ENCODE results near the gene IQCE. TPM values are rescaled to one million over a fixed set of nuclear protein-coding genes. Genes with fewer than 3 reads are reported as not detected.
"Not testable (repeated sequence)": the region's sequence is repeated elsewhere in the genome, so short reads cannot be mapped to it uniquely, and the experiment has no call there.

Gene IQCE
- total RNA-seq, 2 experiments from 2014 or later, result 7.2 to 8.4 TPM

GRCh38 chr7:2527505-2528467, 31.0 kb upstream of the IQCE start:
- no peaks in the 10 kb centered on the region for H3K27me3 Mint-ChIP-seq
- ATAC-seq (peak; percentile 20), DNase-seq (peak; percentile 77)
- no peaks in the 10 kb centered on the region for H3K9me3 Mint-ChIP-seq (ENCODE audit: low read depth)
- no peak overlapping the region for H3K4me3 Mint-ChIP-seq
- ChIA-PET CTCF (interaction anchor here (0.7 to 1.8 kb wide), 3 partner anchors 17 to 694 kb away, joined by 3 to 5 read pairs (median 3); no protein-coding TSS in a partner anchor), POLR2A (interaction anchor here (0.7 kb wide), 1 partner anchor 18 kb away, joined by 3 read pairs; no protein-coding TSS in a partner anchor)
- H3K4me1 Mint-ChIP-seq, result peaks cover 53% of the 10 kb centered on the region
- peak overlapping the region; percentile 73 for H3K27ac Mint-ChIP-seq
- intact Hi-C loops (cut with DNase I, micrococcal nuclease), result loop anchor here in 1 of 2 experiments (10.0 kb wide), 1 partner anchor 317 kb away; the partner anchor contains the start of gene GNA12
- H3K36me3 Mint-ChIP-seq (ENCODE audit: low read depth), result no peaks in the 10 kb centered on the region

GRCh38 chr7:2528481-2529095, 30.2 kb upstream of the IQCE start:
- no peak overlapping the region for H3K4me3 Mint-ChIP-seq
- intact Hi-C loops (cut with DNase I, micrococcal nuclease), result loop anchor here in 1 of 2 experiments (10.0 kb wide), 1 partner anchor 316 kb away; the partner anchor contains the start of gene GNA12
- peaks cover 47% of the 10 kb centered on the region for H3K4me1 Mint-ChIP-seq
- POLR2A ChIA-PET, result interaction anchor here (0.6 kb wide), 1 partner anchor 122 kb away, joined by 4 read pairs; no protein-coding TSS in a partner anchor
- ATAC-seq, result no peak
- no peaks in the 10 kb centered on the region for H3K27me3 Mint-ChIP-seq
- H3K9me3 Mint-ChIP-seq (ENCODE audit: low read depth), result no peaks in the 10 kb centered on the region
- DNase-seq, result no peak
- H3K36me3 Mint-ChIP-seq (ENCODE audit: low read depth), result no peaks in the 10 kb centered on the region
- CTCF ChIA-PET, result interaction anchor here (0.7 to 1.8 kb wide), 2 partner anchors 17 to 32 kb away, joined by 3 to 5 read pairs; no protein-coding TSS in a partner anchor
- H3K27ac Mint-ChIP-seq, result peak overlapping the region; percentile 73

GRCh38 chr7:2529161-2530070, 29.4 kb upstream of the IQCE start:
- ChIA-PET CTCF (interaction anchor here (0.8 to 1.8 kb wide), 3 partner anchors 18 to 78 kb away, joined by 3 to 5 read pairs (median 4); no protein-coding TSS in a partner anchor), POLR2A (interaction anchor here (0.6 kb wide), 1 partner anchor 123 kb away, joined by 4 read pairs; no protein-coding TSS in a partner anchor)
- intact Hi-C loops (cut with DNase I, micrococcal nuclease), result loop anchor here (1.0 to 10.0 kb wide), 5 partner anchors 7 to 1502 kb away; partner anchors contain the start of genes BRAT1 (in 1 of the 2), GNA12 (in 1 of the 2) and IQCE (in 1 of the 2)
- H3K9me3 Mint-ChIP-seq (ENCODE audit: low read depth), result no peaks in the 10 kb centered on the region
- H3K36me3 Mint-ChIP-seq (ENCODE audit: low read depth), result no peaks in the 10 kb centered on the region
- DNase-seq, result peak; percentile 79
- no peaks in the 10 kb centered on the region for H3K27me3 Mint-ChIP-seq
- H3K27ac Mint-ChIP-seq, result peak overlapping the region; percentile 94
- H3K4me3 Mint-ChIP-seq, result peak overlapping the region; percentile 61
- H3K4me1 Mint-ChIP-seq, result peaks cover 47% of the 10 kb centered on the region
- peak; percentile 58 for ATAC-seq

GRCh38 chr7:2530071-2530987, 28.4 kb upstream of the IQCE start:
- H3K36me3 Mint-ChIP-seq (ENCODE audit: low read depth), result no peaks in the 10 kb centered on the region
- ATAC-seq, result peak; percentile 70
- peaks cover 47% of the 10 kb centered on the region for H3K4me1 Mint-ChIP-seq
- DNase-seq, result peak; percentile 87
- ChIA-PET CTCF (interaction anchor here (0.8 to 1.2 kb wide), 3 partner anchors 21 to 79 kb away, joined by 3 to 5 read pairs (median 4); no protein-coding TSS in a partner anchor), POLR2A (interaction anchor here (0.7 kb wide), 2 partner anchors 9 to 29 kb away, joined by 4 to 5 read pairs; partner anchors contain the start of gene IQCE)
- H3K27me3 Mint-ChIP-seq, result no peaks in the 10 kb centered on the region
- no peaks in the 10 kb centered on the region for H3K9me3 Mint-ChIP-seq (ENCODE audit: low read depth)
- intact Hi-C loops (cut with DNase I, micrococcal nuclease), result loop anchor here (1.0 to 5.0 kb wide), 4 partner anchors 8 to 1503 kb away; partner anchors contain the start of genes BRAT1 (in 1 of the 2) and IQCE (in 1 of the 2)
- H3K27ac Mint-ChIP-seq, result peak overlapping the region; percentile 94
- peak overlapping the region; percentile 61 for H3K4me3 Mint-ChIP-seq

GRCh38 chr7:2530994-2531795, 27.6 kb upstream of the IQCE start:
- H3K27me3 Mint-ChIP-seq; ATAC-seq; H3K9me3 Mint-ChIP-seq (ENCODE audit: low read depth); POLR2A ChIA-PET; H3K36me3 Mint-ChIP-seq (ENCODE audit: low read depth): not testable (repeated sequence)
- Mint-ChIP-seq H3K4me1 (peaks cover 42% of the 10 kb centered on the region), H3K27ac (peak overlapping the region; percentile 94), H3K4me3 (peak overlapping the region; percentile 61)
- intact Hi-C loops (cut with DNase I, micrococcal nuclease), result loop anchor here (1.0 to 5.0 kb wide), 4 partner anchors 9 to 1504 kb away; partner anchors contain the start of genes BRAT1 (in 1 of the 2) and IQCE (in 1 of the 2)
- CTCF ChIA-PET, result interaction anchor here (1.1 kb wide), 1 partner anchor 52 kb away, joined by 5 read pairs; no protein-coding TSS in a partner anchor
- DNase-seq, result peak; percentile 15

- DNase-seq; CTCF ChIA-PET; H3K27ac Mint-ChIP-seq; H3K9me3 Mint-ChIP-seq (ENCODE audit: low read depth); ATAC-seq; H3K27me3 Mint-ChIP-seq; POLR2A ChIA-PET; H3K36me3 Mint-ChIP-seq (ENCODE audit: low read depth); H3K4me3 Mint-ChIP-seq: not testable (repeated sequence)
- intact Hi-C loops (cut with DNase I, micrococcal nuclease), result loop anchor here (2.0 to 5.0 kb wide), 2 partner anchors 27 to 1504 kb away; partner anchors contain the start of gene IQCE (in 1 of the 2)
- H3K4me1 Mint-ChIP-seq, result peaks cover 41% of the 10 kb centered on the region
These were observed 27.0 kb upstream of the IQCE start for GRCh38 chr7:2531796-2532110.

- H3K36me3 Mint-ChIP-seq (ENCODE audit: low read depth); CTCF ChIA-PET: not testable (repeated sequence)
These were observed 26.5 kb upstream of the IQCE start for GRCh38 chr7:2532199-2532772.

GRCh38 chr7:2532816-2533215, 26.0 kb upstream of the IQCE start:
- H3K27ac Mint-ChIP-seq; H3K36me3 Mint-ChIP-seq (ENCODE audit: low read depth); H3K4me3 Mint-ChIP-seq; CTCF ChIA-PET; DNase-seq; POLR2A ChIA-PET; H3K27me3 Mint-ChIP-seq; ATAC-seq; H3K9me3 Mint-ChIP-seq (ENCODE audit: low read depth): not testable (repeated sequence)
- intact Hi-C loops (cut with DNase I, micrococcal nuclease), result loop anchor here in 1 of 2 experiments (5.0 kb wide), 1 partner anchor 1506 kb away; no protein-coding TSS in a partner anchor
- peaks cover 33% of the 10 kb centered on the region for H3K4me1 Mint-ChIP-seq

More at GRCh38 chr7:2532199-2532772, 26.5 kb upstream of the IQCE start:
- intact Hi-C loops (cut with DNase I, micrococcal nuclease), result loop anchor here in 1 of 2 experiments (5.0 kb wide), 1 partner anchor 1505 kb away; no protein-coding TSS in a partner anchor
- H3K27me3 Mint-ChIP-seq; ATAC-seq; DNase-seq; POLR2A ChIA-PET; H3K4me3 Mint-ChIP-seq; H3K9me3 Mint-ChIP-seq (ENCODE audit: low read depth); H3K27ac Mint-ChIP-seq: not testable (repeated sequence)
- H3K4me1 Mint-ChIP-seq, result peaks cover 38% of the 10 kb centered on the region

- H3K9me3 Mint-ChIP-seq (ENCODE audit: low read depth); H3K4me3 Mint-ChIP-seq; H3K36me3 Mint-ChIP-seq (ENCODE audit: low read depth); CTCF ChIA-PET; H3K27me3 Mint-ChIP-seq; DNase-seq; H3K27ac Mint-ChIP-seq; POLR2A ChIA-PET; ATAC-seq: not testable (repeated sequence)
- H3K4me1 Mint-ChIP-seq, result peaks cover 25% of the 10 kb centered on the region
- intact Hi-C loops (cut with DNase I, micrococcal nuclease), result loop anchor here in 1 of 2 experiments (5.0 kb wide), 1 partner anchor 1506 kb away; no protein-coding TSS in a partner anchor
These were observed 25.2 kb upstream of the IQCE start for GRCh38 chr7:2533566-2533965.
